Esophagus muscularis mucosa (tissue), 3 donors: ENCODE data around the gene PCDH9.

Experiments
- POLR2AphosphoS5 ChIP-seq, 2 donors: sonication (generic); formaldehyde crosslinking; IDR thresholded peaks; one replicate each; pipeline ENCODE4 v1.6.1; 2017; ENCODE audit warnings: antibody characterized with exemption in 2 of 2
- TF ChIP-seq, protein P1 (sequence below), 3 experiments: fragments of 200-600 bp in 2 of 3; fragments of 450-650 bp in 1 of 3; sonication (generic) in 2 of 3; IDR thresholded peaks; one replicate each; pipeline ENCODE4 v1.5.1; 2017 to 2019; ENCODE audit warnings: antibody characterized with exemption in 3 of 3, mild to moderate bottlenecking in 2 of 3, moderate library complexity in 1 of 3

DNA sequence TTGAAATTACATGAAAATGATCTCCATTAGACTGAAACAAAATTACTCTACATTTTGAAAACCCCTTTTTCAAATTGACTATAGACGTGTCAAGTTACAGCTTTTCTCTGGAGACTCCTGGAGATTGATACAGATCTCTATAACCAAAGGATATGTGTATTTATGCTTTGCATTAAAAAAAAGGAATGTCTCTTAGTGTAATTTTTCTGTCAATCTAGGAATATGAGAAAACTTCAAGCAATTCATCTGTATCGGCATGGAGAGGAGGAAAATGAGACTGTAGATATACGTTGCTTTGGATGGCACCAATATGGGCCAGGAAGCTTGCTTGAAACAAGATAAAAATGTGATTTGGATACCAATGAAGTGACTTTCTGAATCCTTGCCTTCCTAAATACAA lies 286.6 kb downstream of the PCDH9 start:
- no peak for TF ChIP-seq POLR2AphosphoS5 (IDR thresholded peaks at IDR 0.05)
- TF ChIP-seq, protein P1, sequence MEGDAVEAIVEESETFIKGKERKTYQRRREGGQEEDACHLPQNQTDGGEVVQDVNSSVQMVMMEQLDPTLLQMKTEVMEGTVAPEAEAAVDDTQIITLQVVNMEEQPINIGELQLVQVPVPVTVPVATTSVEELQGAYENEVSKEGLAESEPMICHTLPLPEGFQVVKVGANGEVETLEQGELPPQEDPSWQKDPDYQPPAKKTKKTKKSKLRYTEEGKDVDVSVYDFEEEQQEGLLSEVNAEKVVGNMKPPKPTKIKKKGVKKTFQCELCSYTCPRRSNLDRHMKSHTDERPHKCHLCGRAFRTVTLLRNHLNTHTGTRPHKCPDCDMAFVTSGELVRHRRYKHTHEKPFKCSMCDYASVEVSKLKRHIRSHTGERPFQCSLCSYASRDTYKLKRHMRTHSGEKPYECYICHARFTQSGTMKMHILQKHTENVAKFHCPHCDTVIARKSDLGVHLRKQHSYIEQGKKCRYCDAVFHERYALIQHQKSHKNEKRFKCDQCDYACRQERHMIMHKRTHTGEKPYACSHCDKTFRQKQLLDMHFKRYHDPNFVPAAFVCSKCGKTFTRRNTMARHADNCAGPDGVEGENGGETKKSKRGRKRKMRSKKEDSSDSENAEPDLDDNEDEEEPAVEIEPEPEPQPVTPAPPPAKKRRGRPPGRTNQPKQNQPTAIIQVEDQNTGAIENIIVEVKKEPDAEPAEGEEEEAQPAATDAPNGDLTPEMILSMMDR (IDR thresholded peaks at IDR 0.05): no peak
